Osteoblast (primary cell): ENCODE measurements around the gene IRX4. TPM values are rescaled to one million over a fixed set of nuclear protein-coding genes. Genes with fewer than 3 reads are reported as not detected.

Experiments used
- DNase-seq: peaks from one replicate; pipeline ENCODE4 v3.0.0; 2011; ENCODE audit warnings: low spot score, mixed read lengths; ENCODE audit not compliant: insufficient read length; ENCODE audit errors: missing footprints
- H2AFZ ChIP-seq: 2 replicates; pipeline ENCODE4 v1.6.0; 2011; ENCODE audit warnings: mild to moderate bottlenecking, low read length
- H3K27ac ChIP-seq: 2 replicates; pipeline ENCODE4 v1.5.1; 2011; ENCODE audit warnings: mild to moderate bottlenecking, low read depth, low read length, moderate library complexity
- H3K27me3 ChIP-seq: 2 replicates; pipeline ENCODE4 v1.6.0; 2012; ENCODE audit warnings: mild to moderate bottlenecking, control low read depth, inconsistent platforms, low read length, moderate library complexity; ENCODE audit not compliant: insufficient read depth
- H3K36me3 ChIP-seq: 2 replicates; pipeline ENCODE4 v1.5.1; 2011; ENCODE audit warnings: mild to moderate bottlenecking, low read length, control low read depth, moderate library complexity; ENCODE audit not compliant: insufficient read depth
- H3K4me1 ChIP-seq: 2 replicates; pipeline ENCODE4 v1.5.1; 2011; ENCODE audit warnings: mild to moderate bottlenecking, low read length, control low read depth, moderate library complexity; ENCODE audit not compliant: insufficient read depth
- H3K4me2 ChIP-seq: 2 replicates; pipeline ENCODE4 v1.6.0; 2011; ENCODE audit warnings: mild to moderate bottlenecking, low read length; ENCODE audit not compliant: insufficient read depth
- H3K4me3 ChIP-seq: fragments of 200-600 bp; sonication (generic); 3 replicates; pipeline ENCODE4 v1.5.1; 2012; ENCODE audit warnings: mild to moderate bottlenecking, low read length, inconsistent platforms; ENCODE audit not compliant: insufficient read depth
- H3K79me2 ChIP-seq: 2 replicates; pipeline ENCODE4 v1.6.0; 2012; ENCODE audit warnings: mild to moderate bottlenecking, low read length, control low read depth, inconsistent platforms; ENCODE audit not compliant: insufficient read depth
- H3K9me3 ChIP-seq: 2 replicates; pipeline ENCODE4 v1.5.1; 2011; ENCODE audit warnings: low read depth, low read length, control low read depth
- H4K20me1 ChIP-seq: 2 replicates; pipeline ENCODE4 v1.6.0; 2012; ENCODE audit warnings: mild to moderate bottlenecking, low read length, control low read depth; ENCODE audit not compliant: insufficient read depth
- total RNA-seq: library from RNA; depleted of rRNA; stranded (reverse); fragments of >200 nt; gene quantifications from 2 replicates; pipeline ENCODE4 v1.2.3, GENCODE V29; 2012
- TF ChIP-seq, protein P1 (sequence below): IDR thresholded peaks from 2 replicates; pipeline ENCODE4 v1.5.1; 2011; ENCODE audit warnings: mild to moderate bottlenecking, low read depth, low read length, moderate library complexity; ENCODE audit errors: extremely low read depth

IRX4 gene
- total RNA-seq, 1 donor: not detected

DNA sequence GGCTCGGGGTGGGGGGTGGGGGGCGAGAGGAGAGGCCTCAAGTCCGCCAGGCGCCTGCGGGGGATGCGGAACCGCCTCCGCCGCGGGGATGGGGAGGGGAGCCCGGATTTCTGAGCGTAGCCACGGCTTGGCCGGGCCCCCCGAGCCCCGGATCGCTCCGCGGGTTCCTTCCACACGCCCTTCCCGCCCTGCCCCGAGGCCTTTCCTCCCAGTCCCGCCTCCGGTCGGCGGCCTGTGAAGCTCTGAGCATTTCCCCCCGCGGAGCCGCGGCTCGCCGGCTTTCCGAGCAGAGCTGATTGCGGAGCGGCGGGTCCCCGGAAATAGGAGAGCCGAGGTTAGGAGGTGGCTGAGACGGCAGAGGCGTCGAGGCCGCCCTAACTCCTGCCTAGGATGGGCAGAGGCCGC lies 6.1 kb downstream of the IRX4 start:
- Histone ChIP-seq H3K27ac (no peak overlapping the region), H4K20me1 (no peaks in the 10 kb centered on the region), H2AFZ (no peak overlapping the region), H3K79me2 (no peaks in the 10 kb centered on the region), H3K4me2 (no peak overlapping the region), H3K4me1 (no peaks in the 10 kb centered on the region), H3K9me3 (no peaks in the 10 kb centered on the region), H3K4me3 (no peak overlapping the region), H3K36me3 (no peaks in the 10 kb centered on the region), H3K27me3 (peaks cover 80% of the 10 kb centered on the region)
- TF ChIP-seq, protein P1, sequence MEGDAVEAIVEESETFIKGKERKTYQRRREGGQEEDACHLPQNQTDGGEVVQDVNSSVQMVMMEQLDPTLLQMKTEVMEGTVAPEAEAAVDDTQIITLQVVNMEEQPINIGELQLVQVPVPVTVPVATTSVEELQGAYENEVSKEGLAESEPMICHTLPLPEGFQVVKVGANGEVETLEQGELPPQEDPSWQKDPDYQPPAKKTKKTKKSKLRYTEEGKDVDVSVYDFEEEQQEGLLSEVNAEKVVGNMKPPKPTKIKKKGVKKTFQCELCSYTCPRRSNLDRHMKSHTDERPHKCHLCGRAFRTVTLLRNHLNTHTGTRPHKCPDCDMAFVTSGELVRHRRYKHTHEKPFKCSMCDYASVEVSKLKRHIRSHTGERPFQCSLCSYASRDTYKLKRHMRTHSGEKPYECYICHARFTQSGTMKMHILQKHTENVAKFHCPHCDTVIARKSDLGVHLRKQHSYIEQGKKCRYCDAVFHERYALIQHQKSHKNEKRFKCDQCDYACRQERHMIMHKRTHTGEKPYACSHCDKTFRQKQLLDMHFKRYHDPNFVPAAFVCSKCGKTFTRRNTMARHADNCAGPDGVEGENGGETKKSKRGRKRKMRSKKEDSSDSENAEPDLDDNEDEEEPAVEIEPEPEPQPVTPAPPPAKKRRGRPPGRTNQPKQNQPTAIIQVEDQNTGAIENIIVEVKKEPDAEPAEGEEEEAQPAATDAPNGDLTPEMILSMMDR: no peak
- no peak for DNase-seq

DNA sequence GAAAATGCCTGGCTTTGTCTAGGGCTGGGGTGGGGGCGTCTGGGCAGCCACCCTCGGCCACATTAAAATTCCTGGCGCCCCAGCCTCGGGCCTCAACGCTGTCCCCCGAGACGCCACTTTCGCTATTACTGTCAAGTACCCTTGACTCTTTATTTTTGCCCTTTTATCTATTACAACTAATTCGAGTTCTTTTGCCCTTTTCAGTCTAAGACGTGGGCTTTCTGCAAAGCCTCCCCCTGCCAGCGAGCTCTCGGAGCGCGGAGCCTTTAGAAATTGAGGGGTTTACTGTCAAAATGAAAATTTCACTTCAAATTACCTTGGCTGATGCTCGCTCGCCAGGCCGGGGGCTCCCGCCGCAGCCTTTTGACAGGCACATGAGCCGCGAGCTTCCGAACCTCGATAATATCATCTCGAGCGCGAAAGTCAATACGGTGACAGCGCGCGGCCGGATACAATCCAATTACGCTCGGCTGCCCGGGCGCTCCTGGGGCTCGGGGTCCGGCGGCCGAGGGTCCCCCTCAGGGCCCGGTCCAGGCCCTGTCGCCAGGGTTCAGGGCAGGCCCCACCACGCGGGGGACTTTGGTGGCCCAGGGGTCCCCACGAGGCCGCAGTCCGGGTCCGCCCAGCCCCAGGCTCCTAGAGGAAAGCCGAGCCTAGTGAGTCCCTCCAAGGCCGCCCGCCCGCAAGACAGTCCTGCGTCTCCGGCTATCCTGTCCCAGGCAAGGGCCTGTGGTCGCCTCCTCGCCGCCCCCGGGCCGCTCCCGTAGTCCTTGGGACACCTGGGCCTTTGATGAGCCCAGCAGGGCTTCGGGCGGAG lies 6.7 kb downstream of the IRX4 start:
- Histone ChIP-seq H3K27me3 (peaks cover 75% of the 10 kb centered on the region), H3K4me2 (no peak overlapping the region), H3K9me3 (no peaks in the 10 kb centered on the region), H3K4me3 (no peak overlapping the region), H3K36me3 (no peaks in the 10 kb centered on the region), H3K4me1 (no peaks in the 10 kb centered on the region), H2AFZ (no peak overlapping the region), H3K27ac (no peak overlapping the region), H3K79me2 (no peaks in the 10 kb centered on the region), H4K20me1 (no peaks in the 10 kb centered on the region)
- DNase-seq: no peak
- TF ChIP-seq, protein P1: no peak

DNA sequence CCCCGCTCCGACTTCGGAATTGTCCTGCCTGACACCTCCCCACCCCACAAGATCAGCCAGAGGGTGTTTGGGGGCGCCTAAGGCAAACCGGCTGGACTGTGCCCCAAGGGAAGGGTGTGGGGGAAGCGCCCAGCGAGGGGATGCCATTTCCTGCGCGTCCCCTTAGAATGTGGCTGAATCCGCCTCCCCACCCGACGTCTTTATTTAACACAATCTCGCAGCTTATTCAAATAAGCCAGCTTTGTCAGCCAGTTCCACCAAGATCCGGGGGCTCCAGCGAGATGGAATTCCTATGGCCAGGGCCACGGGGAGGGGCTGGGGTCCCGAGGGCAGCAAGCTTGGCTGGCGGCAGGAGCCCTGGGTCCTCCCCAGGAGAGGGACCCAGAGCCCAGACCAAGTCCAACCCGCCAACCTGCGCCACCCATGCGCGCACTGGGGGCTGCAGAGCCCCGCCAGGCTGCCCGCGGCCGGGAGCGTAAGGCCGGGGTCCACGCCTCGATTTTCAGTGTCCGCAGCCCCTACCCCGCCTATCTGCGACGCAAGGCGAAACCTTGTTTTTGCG lies 7.4 kb downstream of the IRX4 start:
- Histone ChIP-seq H2AFZ (no peak overlapping the region), H3K27me3 (peaks cover 69% of the 10 kb centered on the region), H3K4me1 (no peaks in the 10 kb centered on the region), H3K79me2 (no peaks in the 10 kb centered on the region), H3K4me2 (no peak overlapping the region), H4K20me1 (no peaks in the 10 kb centered on the region), H3K9me3 (no peaks in the 10 kb centered on the region), H3K4me3 (no peak overlapping the region), H3K36me3 (no peaks in the 10 kb centered on the region), H3K27ac (no peak overlapping the region)
- TF ChIP-seq, protein P1: no peak
- no peak for DNase-seq

DNA sequence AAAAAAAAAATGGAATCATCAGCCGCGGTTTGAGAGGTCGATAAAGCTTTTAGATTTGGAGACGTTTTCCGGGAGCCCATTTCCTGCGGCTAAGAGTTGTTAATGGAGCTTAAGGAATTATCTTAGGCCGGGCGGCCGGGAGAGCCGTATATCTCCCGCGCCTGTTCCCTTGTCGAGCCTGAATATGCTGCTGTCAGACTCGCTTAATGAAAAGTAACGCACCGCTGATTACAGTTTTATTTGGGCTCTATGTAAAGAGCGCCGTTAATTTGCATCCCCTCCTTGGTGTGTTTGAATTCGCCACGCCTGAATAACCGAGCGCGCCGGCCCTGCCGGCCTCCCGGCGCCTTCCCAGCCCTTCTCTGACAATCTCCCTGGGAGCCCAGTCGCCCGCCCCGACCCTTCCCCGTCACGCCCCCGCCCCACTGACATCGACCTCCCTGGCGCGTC lies 7.9 kb downstream of the IRX4 start:
- Histone ChIP-seq H3K27me3 (peaks cover 64% of the 10 kb centered on the region), H3K4me1 (no peaks in the 10 kb centered on the region)

More for the DNA sequence above, 7.9 kb downstream of the IRX4 start:
- H2AFZ ChIP-seq: no peak overlapping the region
- H3K4me3 ChIP-seq: no peak overlapping the region
- no peaks in the 10 kb centered on the region for H3K36me3 ChIP-seq
- H4K20me1 ChIP-seq: no peaks in the 10 kb centered on the region
- no peak overlapping the region for H3K4me2 ChIP-seq
- TF ChIP-seq, protein P1: no peak
- H3K79me2 ChIP-seq: no peaks in the 10 kb centered on the region
- H3K27ac ChIP-seq: no peak overlapping the region
- no peak for DNase-seq
- no peaks in the 10 kb centered on the region for H3K9me3 ChIP-seq
